HUES6 (cell line): Measurements from ENCODE around the gene EDIL3.

ENCODE experiments used
- H3K27ac ChIP-seq: 2 replicates; pipeline ENCODE4 v1.7.0; 2013; ENCODE audit warnings: low read depth, mild to moderate bottlenecking, low read length, inconsistent platforms
- H3K27me3 ChIP-seq: 2 replicates; pipeline ENCODE4 v1.6.1; 2013; ENCODE audit warnings: low read length; ENCODE audit not compliant: control insufficient read depth, insufficient read depth
- H3K36me3 ChIP-seq: 2 replicates; pipeline ENCODE4 v1.6.1; 2013; ENCODE audit warnings: low read length; ENCODE audit not compliant: control insufficient read depth, insufficient read depth
- H3K4me1 ChIP-seq: 2 replicates; pipeline ENCODE4 v1.6.1; 2013; ENCODE audit warnings: low read length; ENCODE audit not compliant: control insufficient read depth, insufficient read depth
- H3K4me3 ChIP-seq: 2 replicates; pipeline ENCODE4 v1.5.1; 2013; ENCODE audit warnings: low read depth, low read length
- H3K9ac ChIP-seq: one replicate; pipeline ENCODE4 v1.6.1; 2013; ENCODE audit warnings: mild to moderate bottlenecking, low read length
- H3K9me3 ChIP-seq: 2 replicates; pipeline ENCODE4 v1.6.1; 2013; ENCODE audit warnings: low read depth, low read length; ENCODE audit not compliant: control insufficient read depth, insufficient read depth

Gene EDIL3

DNA sequence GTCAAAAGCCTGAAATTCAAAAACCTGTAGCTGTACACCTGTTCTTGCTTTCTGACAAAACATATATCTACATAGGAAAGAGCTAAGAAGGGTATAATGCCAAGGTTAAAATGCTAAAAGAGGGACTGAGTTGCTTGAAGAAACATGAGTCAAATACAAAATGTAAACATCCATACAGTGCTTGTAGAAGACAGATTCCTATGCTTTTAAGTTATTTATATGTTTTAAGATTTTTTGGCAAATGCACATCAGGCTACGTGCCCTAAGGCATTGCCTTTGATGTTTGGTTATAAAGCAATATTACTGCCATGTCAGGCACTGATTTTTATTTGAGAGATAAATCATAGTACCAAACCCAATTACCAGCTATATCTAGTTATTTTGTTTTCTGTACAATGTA lies 269.0 kb downstream of the EDIL3 start:
- no peak overlapping the region for H3K4me3 ChIP-seq
- peaks cover 28% of the 10 kb centered on the region for H3K4me1 ChIP-seq
- no peaks in the 10 kb centered on the region for H3K36me3 ChIP-seq
- H3K27me3 ChIP-seq = no peaks in the 10 kb centered on the region
- no peak overlapping the region for H3K27ac ChIP-seq
- no peak overlapping the region for H3K9ac ChIP-seq
- H3K9me3 ChIP-seq = no peaks in the 10 kb centered on the region

DNA sequence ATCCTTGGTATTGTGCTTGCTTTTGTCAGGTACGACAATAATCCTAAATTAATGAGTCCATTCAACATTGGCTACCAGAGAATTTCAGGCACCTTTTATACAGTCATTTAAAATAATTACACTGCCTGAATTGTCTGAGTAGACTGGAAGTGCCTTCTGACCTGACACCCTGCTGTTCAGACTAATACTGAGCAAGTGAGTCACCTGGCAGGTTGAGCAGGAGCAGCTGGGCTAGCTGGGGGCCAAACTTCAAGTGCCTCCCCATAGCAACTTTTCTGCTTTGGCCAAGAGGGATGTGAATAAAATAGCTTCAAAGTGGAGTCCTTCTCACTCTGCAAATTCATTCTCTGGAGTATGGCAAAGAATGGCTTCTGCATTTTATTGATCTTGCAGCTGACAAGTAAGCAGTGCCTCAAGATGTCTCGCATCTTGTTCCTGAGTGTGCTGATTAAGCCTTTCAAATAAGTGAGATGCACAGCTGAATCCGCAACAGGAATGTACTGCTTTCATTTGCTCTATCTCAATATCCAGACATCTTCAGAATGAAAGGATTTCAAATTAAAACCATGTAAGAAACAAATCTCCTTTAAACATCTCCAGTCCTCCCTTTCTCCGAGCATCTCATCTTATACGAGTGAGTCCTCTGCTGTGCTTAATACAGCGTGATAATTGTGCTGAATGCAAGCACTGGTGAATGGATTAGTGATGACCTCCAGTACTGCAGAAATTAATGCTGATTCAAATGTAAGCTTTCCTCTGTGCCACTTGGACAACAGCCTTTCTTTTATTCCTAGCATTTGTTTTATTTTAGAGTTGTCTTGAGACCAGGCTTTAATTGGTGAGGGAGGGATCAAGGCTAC lies 271.2 kb downstream of the EDIL3 start:
- Histone ChIP-seq H3K4me1 (peaks cover 28% of the 10 kb centered on the region), H3K36me3 (no peaks in the 10 kb centered on the region), H3K27ac (no peak overlapping the region), H3K9me3 (no peaks in the 10 kb centered on the region), H3K4me3 (no peak overlapping the region), H3K9ac (no peak overlapping the region), H3K27me3 (no peaks in the 10 kb centered on the region)

DNA sequence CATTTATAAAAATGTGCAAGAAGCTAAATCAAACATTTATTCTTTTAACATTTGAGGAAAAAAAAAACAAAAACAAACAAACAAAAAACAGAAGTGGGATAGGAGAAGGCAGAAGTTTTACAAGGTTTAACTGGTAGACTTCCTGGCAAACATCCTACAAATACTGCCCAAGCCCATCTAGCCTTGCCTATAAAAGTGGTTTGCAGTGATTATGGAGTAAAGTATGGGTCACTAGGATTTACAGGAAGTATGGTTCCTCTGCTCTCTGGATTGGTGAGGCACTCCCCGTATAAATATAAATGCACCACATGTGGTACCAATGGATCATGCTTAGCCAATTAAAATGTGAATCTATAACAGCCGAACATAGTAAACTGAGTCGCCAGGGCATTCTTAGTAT lies 291.9 kb downstream of the EDIL3 start:
- Histone ChIP-seq H3K9ac (no peak overlapping the region), H3K27ac (no peak overlapping the region), H3K4me1 (no peaks in the 10 kb centered on the region), H3K9me3 (peaks cover 15% of the 10 kb centered on the region), H3K4me3 (no peak overlapping the region), H3K36me3 (no peaks in the 10 kb centered on the region), H3K27me3 (no peaks in the 10 kb centered on the region)

DNA sequence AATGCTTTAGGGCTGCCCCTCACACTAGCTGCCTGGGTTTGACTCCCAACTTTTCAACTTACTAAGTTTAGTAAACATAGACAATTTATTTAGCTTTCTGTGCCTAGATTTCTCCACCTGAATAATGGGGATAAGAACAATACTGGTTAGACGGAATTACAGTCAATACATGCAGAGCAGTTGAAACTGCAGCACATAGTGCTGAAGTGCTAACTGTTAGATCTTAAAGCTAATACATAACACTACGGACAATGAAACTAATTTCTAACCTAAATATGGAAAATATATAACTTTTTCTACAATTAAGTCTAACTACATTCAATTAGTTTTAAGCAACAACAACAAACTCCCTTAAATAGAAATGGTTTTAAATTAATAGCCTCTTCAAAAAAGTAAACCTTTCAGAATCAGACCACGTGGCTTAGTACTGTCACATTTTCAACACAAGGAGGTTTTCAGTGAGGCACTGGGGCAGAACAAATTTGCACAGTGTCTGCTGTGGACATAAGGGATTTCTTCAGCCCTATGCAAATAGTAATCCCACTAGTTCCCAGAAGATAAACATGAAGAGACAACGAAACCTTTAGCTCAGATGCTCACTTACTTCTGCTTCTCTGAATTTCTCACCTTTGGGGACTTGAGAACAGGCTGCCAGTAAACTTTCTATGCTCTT lies 293.4 kb downstream of the EDIL3 start:
- H3K9ac ChIP-seq = no peak overlapping the region
- H3K4me1 ChIP-seq = no peaks in the 10 kb centered on the region
- no peaks in the 10 kb centered on the region for H3K27me3 ChIP-seq
- H3K4me3 ChIP-seq = no peak overlapping the region
- no peaks in the 10 kb centered on the region for H3K36me3 ChIP-seq
- peaks cover 6% of the 10 kb centered on the region for H3K9me3 ChIP-seq
- no peak overlapping the region for H3K27ac ChIP-seq

DNA sequence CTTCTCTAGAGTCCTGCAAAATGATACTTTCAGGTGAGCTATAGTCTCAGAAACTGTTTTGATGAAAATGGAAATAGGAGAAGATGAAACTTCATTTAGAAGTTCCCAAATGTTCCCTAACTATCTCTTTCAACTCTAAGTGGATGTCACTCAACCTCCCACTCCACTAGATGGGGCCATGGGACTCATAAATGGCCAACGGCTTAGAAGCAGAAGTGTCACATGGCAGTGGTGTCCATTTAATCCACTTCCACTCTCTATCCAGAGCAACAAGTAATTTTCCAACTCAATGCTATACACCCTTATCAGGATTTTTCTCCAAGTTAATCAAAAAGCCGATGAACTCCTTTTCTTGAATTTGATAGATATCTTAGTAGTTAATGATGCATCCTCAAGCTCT lies 295.7 kb downstream of the EDIL3 start:
- Histone ChIP-seq H3K27me3 (no peaks in the 10 kb centered on the region), H3K27ac (no peak overlapping the region)

DNA sequence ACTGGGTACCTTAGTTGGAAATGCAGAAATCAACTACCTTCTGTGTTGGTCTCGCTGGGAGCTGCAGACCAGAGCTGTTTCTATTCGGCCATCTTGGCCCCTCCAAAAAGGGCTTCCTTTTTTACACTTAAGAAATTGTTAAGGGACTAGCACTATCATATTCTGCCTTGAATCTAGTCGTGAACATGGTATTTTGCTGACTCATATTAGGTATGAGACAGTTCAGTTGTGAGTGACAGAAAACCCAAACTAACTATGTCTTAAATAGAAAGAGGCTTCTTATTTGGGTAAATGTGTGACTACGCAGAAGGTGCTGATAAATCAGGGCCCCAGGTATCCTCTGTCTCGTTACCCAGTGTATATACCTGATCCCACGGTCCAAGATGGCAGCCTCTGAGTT lies 298.2 kb downstream of the EDIL3 start:
- Histone ChIP-seq H3K4me3 (no peak overlapping the region), H3K27me3 (no peaks in the 10 kb centered on the region), H3K9me3 (no peaks in the 10 kb centered on the region), H3K36me3 (no peaks in the 10 kb centered on the region), H3K4me1 (no peaks in the 10 kb centered on the region), H3K9ac (no peak overlapping the region), H3K27ac (no peak overlapping the region)

More for the DNA sequence above, 295.7 kb downstream of the EDIL3 start:
- Histone ChIP-seq H3K9me3 (no peaks in the 10 kb centered on the region), H3K9ac (no peak overlapping the region), H3K36me3 (no peaks in the 10 kb centered on the region), H3K4me1 (no peaks in the 10 kb centered on the region), H3K4me3 (no peak overlapping the region)

DNA sequence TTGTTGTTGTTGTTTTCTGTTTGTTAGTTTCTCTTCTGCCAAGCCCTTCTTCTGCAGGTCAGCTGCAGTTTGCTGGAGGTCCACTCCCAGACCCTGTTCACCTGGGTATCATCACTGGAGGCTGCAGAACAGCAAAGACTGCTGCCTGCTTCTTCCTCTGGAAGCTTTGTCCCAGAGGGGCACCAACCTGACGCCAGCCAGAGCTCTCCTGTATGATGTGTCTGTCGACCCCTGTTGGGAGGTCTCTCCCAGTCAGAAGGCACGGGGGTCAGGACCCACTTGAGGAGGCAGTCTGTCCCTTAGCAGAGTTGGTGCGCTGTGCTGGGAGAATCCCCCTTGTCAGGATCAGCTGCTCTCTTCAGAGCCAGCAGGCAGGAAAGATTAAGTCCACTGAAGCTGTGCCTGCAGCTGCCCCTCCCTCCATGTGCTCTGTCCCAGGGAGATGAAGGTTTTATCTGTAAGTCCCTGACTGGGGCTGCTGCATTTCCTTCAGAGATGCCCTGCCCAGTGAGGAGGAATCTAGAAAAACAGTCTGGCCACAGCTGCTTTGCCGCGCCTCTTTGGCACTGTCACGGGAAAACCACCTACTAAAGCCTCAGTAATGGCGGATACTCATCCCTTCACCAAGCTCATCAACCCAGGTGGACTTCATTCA lies 299.2 kb downstream of the EDIL3 start:
- H3K9ac ChIP-seq = no peak overlapping the region
- no peaks in the 10 kb centered on the region for H3K36me3 ChIP-seq
- H3K27me3 ChIP-seq = no peaks in the 10 kb centered on the region
- H3K4me1 ChIP-seq = no peaks in the 10 kb centered on the region
- H3K4me3 ChIP-seq = no peak overlapping the region
- H3K27ac ChIP-seq = no peak overlapping the region
- no peaks in the 10 kb centered on the region for H3K9me3 ChIP-seq

DNA sequence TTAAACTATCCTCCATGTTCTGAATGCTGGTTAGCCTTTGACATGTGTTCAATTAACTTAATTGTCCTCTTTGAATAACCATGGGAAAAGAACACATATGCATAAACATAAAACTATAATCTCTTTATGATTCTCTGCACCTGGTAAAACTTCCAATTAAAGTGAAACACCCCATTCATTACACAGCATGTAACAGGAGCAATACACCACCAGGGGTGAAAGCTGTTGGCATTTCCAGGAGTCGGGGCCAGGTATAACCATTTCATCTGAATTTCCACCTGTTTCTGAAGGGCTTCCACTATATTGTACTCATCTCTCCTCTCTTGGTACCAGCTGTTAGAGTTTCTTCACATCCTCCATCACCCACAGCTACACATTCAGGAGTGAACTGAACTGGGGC lies 303.8 kb downstream of the EDIL3 start:
- no peaks in the 10 kb centered on the region for H3K4me1 ChIP-seq
- no peaks in the 10 kb centered on the region for H3K9me3 ChIP-seq
- no peaks in the 10 kb centered on the region for H3K36me3 ChIP-seq
- no peaks in the 10 kb centered on the region for H3K27me3 ChIP-seq
- H3K4me3 ChIP-seq = no peak overlapping the region
- H3K27ac ChIP-seq = no peak overlapping the region
- H3K9ac ChIP-seq = no peak overlapping the region

DNA sequence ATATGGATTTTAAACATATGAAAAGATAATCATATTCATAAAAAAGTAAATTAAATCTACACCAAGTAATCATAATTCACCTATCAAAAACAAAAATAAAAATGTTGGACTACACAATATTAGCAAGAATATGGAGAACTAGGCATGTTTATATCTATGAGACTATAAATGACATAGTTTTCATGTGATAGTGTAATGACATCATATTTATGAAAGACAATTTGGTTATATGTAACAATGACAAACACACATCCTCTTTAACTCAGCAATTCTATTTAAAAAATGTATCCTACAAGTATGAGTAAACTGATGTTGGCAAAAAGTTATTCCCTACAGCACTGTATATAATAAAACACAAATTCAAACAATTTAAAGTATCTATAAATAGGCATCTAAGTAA lies 312.3 kb downstream of the EDIL3 start:
- no peaks in the 10 kb centered on the region for H3K27me3 ChIP-seq
- no peak overlapping the region for H3K27ac ChIP-seq
- no peak overlapping the region for H3K4me3 ChIP-seq
- H3K36me3 ChIP-seq = no peaks in the 10 kb centered on the region
- H3K9me3 ChIP-seq = no peaks in the 10 kb centered on the region
- no peaks in the 10 kb centered on the region for H3K4me1 ChIP-seq
- H3K9ac ChIP-seq = no peak overlapping the region

DNA sequence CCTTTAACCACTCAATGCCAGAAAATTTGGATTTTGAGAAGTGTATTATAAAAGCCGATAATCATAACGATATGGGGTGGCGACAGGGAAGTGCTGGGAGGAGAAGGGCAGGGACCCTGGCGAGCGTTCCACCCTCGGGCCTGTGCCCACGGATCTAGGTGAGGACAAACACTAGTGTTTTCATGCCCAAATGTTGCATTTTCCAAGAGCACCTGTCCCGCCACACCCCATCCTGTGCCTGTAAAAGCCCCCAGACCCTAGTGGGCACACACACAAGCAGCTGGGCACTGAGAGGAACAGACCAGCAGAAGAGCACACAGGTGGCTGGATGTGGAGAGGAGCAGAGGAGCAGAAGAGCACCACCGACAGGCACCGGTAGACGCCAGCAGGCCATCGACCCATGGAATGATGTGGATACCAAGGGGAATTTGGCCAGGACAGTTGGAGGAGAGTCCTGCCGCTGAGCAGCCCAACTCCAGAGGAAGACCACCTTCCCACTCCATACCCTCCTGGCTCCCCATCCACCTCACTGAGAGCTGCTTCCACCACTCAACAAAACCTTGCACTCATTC lies 315.0 kb downstream of the EDIL3 start:
- Histone ChIP-seq H3K4me3 (no peak overlapping the region), H3K4me1 (no peaks in the 10 kb centered on the region), H3K9me3 (no peaks in the 10 kb centered on the region), H3K27ac (no peak overlapping the region), H3K27me3 (no peaks in the 10 kb centered on the region), H3K9ac (no peak overlapping the region), H3K36me3 (no peaks in the 10 kb centered on the region)

DNA sequence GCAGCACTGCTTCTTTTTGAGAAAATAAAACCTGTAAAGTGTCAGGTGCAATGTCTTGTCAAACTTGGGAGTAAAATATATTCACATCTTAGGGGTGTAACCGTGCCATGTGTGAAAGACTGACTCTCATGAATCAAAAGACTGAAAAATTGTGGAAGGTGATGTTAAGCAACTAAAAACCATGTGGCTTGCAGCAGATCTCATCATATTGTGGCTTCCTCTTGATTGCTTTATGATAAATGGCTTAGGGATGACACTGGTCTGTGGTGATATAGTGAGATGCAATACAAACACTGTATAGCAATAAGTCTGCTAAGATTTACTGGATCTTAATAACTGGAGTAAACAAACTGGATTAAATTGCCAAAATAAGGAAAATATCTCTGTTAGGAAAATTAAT lies 321.6 kb downstream of the EDIL3 start:
- Histone ChIP-seq H3K27me3 (no peaks in the 10 kb centered on the region), H3K36me3 (peaks cover 6% of the 10 kb centered on the region; the same call in 1 of the 2 replicates), H3K9ac (no peak overlapping the region)

More for the DNA sequence above, 321.6 kb downstream of the EDIL3 start:
- no peak overlapping the region for H3K27ac ChIP-seq
- H3K9me3 ChIP-seq = no peaks in the 10 kb centered on the region
- no peak overlapping the region for H3K4me3 ChIP-seq
- H3K4me1 ChIP-seq = no peaks in the 10 kb centered on the region
